NCI-H2196 (cell line): ENCODE measurements around the gene TPM2.

Experiments used
- DNase-seq: peaks from one replicate; lab custom pipeline; 2025; ENCODE audit not compliant: unreplicated experiment; lab: John Stamatoyannopoulos, UW

The TPM2 gene

GRCh38 chr9:35689542-35690293 lies at the start of gene TPM2:
Gene TPM2, minus strand, starts transcription at chr9:35689925. Its CDS starts 108 bp downstream, at chr9:35689817.
- no peak for DNase-seq

GRCh38 chr9:35738924-35739323 lies 49.2 kb upstream of the TPM2 start:
- no peak for DNase-seq

DNA sequence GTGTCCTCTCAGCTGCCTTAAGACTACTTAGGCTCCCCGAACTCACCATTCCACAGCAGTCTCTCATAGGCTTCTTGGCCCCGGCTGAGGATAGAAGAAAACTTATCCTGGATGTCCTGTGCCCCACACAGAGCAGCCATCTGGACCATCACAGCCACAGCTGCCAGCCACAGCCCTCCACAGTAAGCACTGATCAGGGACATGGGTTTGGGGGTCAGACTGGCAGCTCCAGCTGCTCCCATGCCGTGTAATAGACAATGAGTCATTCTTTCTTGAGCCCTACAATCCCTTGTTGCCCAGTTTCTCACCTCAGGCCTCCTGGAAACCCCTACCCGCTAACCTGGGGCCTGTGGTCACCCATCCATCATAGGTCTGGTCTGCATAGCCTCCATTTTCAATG lies 48.5 kb upstream of the TPM2 start:
- no peak for DNase-seq

- DNase-seq: no peak
Measured at GRCh38 chr9:35737143-35737542, 47.4 kb upstream of the TPM2 start.

- peak; percentile 78 for DNase-seq
Measured at GRCh38 chr9:35736201-35736633, 46.5 kb upstream of the TPM2 start.

GRCh38 chr9:35734096-35734495 lies 44.4 kb upstream of the TPM2 start:
- DNase-seq: no peak

- DNase-seq: peak; percentile 42
Measured at GRCh38 chr9:35732800-35733541, 43.2 kb upstream of the TPM2 start.

DNA sequence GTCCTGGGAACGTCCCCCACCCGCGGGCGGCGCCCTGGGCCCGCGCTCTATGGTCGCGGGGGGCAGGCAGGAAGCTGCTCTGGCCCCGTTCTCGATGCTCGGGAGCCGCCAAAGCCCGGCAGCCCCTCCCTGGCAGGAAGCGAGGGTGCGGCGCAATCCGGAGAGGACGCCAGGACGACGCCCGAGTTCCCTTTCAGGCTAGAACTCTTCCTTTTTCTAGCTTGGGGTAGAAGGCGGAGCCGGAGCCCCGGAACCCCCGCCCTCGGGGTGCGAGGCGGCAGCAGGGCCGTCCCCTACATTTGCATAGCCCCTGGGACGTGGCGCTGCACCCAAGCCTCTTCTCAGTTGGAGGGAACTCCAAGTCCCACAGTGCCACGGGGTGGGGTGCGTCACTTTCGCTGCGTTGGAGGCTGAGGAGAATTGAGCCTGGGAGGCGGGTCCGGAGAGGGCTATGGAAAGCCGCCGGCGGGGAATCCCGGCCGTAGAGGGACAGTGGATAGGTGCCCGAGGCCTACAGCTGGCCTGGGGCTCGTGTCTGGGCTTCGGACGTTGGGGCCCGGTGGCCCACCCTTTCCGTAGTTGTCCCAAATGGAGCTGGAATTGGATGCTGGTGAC lies 42.6 kb upstream of the TPM2 start, which contains the start of the genes CREB3 and TLN1:
Gene CREB3, plus strand, starts transcription at position 482 of the 615 bp plus-strand sequence. Its CDS starts 107 bp downstream, at position 589.
Gene TLN1, minus strand, starts transcription at position 11 of the 615 bp plus-strand sequence. CDS start 6,501 bp downstream, outside the sequence.
- peak; percentile 100 for DNase-seq

DNA sequence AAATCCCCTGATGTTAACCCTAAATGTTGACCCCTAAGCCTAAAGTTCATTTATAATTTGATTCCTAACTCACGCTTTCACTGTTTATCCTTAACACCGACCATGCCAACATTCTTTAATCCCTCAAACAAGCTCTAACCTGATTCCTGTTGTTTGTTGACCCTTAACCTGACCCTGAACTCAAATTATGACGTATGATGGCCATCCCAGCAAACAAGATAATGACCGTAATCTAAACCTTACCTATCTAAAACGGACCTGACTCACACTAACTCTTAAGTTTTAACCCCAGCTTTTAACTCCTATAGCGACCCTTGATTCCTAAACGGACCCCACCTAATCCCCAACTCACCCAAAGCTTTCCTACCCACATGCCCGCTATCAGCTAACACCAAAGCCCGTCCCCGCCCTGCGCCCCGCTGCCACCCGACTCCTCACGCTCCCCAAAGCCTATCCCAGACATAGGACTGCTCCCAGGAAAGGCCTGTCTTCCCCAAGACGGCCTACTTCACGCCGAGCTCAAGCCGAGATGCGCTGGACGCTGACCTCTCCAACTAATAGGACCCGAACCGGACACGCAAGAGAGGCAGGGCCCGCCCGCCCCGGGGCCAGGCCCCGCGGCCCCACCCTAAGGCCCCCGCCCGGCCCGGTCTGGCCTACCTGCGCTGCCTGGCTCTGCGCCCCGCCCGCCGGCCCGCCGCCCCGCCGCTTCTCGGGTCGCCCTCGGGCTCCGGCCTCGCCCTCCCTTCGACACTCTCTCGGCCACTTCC lies 41.9 kb upstream of the TPM2 start:
- no peak for DNase-seq

DNA sequence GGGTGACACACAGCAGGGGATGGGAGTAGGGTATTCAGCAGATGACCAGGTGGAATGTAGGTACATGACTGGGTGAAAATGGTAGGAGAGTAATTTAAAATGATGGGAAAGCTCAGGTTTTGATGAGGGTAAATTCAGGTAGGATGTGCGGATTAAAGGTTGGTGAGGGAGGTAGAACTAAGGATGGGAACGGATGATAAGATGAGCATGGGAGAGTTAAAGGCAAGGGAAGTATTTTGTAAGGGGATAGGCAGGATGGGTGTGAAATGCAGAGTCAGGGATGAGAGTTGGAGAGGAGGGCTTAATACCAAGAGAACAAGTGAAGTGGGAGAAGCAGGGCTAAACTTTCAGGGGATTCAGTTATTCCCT lies 40.7 kb upstream of the TPM2 start:
- DNase-seq: no peak

GRCh38 chr9:35729700-35730485 lies 40.2 kb upstream of the TPM2 start:
- peak; percentile 26 for DNase-seq

DNA sequence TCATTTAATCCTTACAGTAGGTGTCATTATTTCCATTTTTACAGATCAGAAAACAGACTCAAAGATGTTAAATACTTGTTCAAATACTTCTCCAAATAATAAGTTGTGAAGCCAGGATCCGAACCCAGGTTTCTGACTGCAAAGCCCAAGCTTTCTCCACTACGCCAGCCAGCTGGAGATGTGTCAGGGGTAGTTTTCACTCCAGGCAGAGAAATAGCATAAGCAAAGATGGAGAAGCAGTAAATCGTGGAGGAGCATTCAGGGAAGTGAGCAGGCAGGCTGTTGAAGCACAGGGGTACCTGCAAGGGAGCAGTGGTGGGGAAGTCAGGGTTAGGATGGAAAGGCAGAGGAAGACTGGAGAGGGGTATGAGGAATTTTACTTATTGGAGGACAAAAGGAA lies 39.4 kb upstream of the TPM2 start:
- no peak for DNase-seq

DNA sequence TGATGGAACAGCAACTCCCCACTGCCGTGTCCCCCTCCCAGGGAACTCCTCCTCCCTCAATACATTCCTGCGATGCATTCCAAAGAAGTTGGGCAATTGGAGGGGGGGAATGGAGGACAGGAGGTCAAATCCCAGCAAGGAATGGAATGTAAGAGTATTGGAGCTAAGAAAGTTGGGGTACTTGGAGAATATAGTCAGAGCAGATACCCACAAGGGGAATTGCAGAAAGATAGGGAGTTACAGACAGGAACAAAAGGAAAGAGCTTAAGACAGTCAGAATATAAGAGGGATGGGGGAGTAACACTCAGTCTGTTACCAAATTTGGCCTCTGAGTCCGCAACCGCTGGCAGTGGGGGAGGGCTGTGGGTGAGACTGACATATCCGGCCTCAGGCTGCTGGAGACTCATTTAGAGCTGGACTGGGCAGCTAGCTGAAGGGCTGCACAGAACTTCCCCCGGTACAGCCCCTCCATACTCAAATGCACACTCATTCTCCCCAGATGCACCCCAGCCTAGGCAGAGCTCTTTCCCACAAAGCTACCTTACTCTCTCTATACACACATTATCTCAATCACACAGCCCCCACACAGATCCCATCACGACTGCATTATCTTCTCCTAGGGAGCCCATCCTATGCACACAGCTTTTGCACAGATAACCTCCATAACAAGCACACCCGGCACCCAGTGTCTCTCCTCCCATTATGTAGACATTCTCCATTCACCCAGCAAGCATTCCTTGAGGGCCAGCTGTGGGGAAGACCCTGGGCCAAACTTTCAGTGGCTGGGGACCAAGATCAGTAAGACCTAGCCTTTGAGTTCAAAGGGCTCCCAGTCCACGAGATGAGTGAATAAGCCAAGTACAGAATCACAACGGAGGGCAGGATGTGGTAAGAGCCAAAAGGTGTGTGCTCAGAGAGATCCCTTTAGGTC lies 38.6 kb upstream of the TPM2 start:
- DNase-seq: no peak

DNA sequence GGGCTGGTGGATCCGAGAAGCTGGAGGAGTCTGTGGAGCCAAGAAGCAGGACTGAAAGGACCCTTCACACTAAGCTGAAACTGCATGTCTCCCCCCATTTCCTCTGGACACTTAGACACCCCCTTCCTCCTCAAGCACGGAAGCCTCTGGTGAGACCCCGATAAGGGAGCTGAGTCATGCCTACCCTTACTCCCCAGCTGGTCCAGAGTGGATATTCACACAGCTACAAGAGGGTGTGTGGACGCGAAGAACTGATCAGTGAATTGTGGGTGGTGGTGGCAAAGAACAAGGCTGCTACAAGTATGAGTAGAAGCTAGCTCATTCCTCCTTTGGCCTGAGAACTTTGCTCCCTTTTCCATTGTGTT lies 37.9 kb upstream of the TPM2 start:
- DNase-seq: no peak

DNA sequence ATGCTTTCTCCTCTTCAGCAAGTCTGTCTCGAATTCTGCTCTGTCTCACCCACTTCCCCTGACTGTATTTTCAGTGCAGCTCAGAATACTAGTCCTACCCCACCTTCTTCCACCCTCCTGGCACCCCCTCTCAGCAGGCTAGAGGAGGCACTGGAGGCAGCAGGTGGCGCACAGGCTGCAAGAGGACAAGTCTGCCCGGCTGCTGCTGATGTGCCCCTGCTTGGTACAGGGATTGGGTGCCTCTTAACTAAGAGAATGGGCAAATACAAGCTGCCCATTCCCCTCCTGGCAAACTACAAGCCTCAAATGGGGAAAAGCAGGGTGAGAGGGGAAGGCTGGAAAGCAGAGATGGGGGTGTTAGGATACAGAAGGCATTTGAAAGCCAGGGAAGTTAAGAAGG lies 37.2 kb upstream of the TPM2 start:
- DNase-seq: peak; percentile 50

- DNase-seq: no peak
Measured at GRCh38 chr9:35725362-35725761, 35.6 kb upstream of the TPM2 start.

GRCh38 chr9:35723908-35724307 lies 34.2 kb upstream of the TPM2 start:
- DNase-seq: no peak

- no peak for DNase-seq
Measured at GRCh38 chr9:35723426-35723825, 33.7 kb upstream of the TPM2 start.

DNA sequence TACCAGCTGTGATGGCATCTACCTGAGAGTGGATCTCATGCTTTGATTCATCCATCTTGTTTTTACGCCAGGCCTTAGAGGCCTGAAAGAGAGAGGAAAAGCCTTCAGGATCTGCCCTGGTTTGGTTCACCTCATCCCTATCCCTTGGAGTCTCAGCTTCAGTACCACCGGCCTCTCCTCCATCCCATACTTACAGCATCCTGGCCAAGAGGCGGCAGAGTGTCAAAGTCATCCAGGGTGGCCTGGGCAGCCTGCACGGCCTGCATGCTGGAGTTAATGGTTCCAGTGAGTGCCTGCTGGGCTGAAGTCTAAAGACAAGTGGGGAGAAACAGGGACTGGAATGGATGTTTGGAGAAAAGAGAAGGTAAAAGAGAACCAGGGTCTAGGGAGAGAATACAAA lies 29.8 kb upstream of the TPM2 start:
- DNase-seq: no peak
